Measurements from ENCODE around the gene SDHAF4.
"Not testable (repeated sequence)": the region's sequence is repeated elsewhere in the genome, so short reads cannot be mapped to it uniquely, and the experiment has no call there.

Gene SDHAF4

DNA sequence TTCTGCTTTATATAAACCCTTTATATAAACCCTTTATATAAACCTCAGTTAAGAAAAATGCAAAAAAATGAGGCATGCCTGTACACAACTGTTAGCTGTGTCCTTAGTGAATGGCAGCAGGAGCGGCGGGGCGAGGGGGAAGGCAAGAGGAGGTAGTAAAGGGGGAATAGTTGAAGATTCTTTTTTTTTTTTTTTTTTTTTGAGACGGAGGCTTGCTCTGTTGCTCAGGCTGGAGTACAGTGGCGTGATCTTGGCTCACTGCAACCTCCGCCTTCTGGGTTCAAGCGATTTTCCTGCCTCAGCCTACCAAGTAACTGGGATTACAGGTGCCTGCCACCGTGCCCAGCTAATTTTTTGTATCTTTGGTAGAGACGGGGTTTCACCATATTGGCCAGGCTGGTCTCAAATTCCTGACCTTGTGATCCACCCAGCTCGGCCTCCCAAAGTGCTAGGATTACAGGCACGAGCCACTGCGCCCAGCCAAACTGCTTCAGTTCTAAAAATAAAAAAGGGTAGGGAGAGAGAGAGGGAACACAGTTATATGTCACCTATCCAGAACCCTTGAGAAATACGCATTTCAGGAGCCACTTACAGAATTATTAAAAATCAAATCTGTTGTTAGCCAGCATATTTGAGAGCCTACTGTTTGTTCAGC lies 14.3 kb upstream of the SDHAF4 start:
- no CpG with 5 or more reads among the region's 13 CpGs for WGBS (ENCODE audit: extremely low coverage, insufficient coverage, insufficient read length)
- DNase-seq; H3K23ac ChIP-seq (ENCODE audit: low read length): not testable (repeated sequence)

DNA sequence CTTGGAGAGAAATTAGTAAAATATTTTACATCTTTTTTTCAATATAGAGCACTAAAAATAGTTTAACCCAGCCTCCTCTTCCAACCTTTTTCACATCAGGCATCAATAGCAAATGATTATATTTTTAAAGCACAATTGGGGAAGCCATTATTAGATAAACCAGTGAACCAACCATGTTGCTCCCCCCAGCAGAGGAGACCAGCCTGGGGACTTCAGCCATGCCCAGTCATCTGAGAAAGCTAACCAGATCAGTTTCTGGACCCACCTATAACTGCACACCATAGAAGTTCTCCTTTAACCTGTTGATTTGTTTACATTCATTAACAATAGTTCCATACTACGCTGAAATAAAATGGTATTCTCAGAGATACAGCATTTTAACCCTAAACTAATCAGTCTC lies 13.8 kb upstream of the SDHAF4 start:
- no peaks in the 10 kb centered on the region for H3K36me3 ChIP-seq (ENCODE audit: control insufficient read depth in 1 of 2, insufficient read depth in 2 of 2, low read length in 2 of 2)
- H3K27ac ChIP-seq (ENCODE audit: low read depth, low read length): no peak overlapping the region
- no peak overlapping the region for H2AK5ac ChIP-seq (ENCODE audit: low read length)
- H3K23ac ChIP-seq (ENCODE audit: low read length): no peak overlapping the region
- no peaks in the 10 kb centered on the region for H3K79me1 ChIP-seq (ENCODE audit: low read length)
- no peak overlapping the region for H2BK12ac ChIP-seq (ENCODE audit: low read length)
- H3K27me3 ChIP-seq (ENCODE audit: insufficient read depth, low read length): no peaks in the 10 kb centered on the region
- no peaks in the 10 kb centered on the region for H3K9me3 ChIP-seq (ENCODE audit: insufficient read depth, low read depth, low read length)
- no peak overlapping the region for H2AFZ ChIP-seq (ENCODE audit: insufficient read depth, low read length, poor library complexity)
- H3K4me1 ChIP-seq (ENCODE audit: control insufficient read depth in 1 of 2, insufficient read depth in 2 of 2, low read length in 2 of 2): no peaks in the 10 kb centered on the region
- no peak overlapping the region for H2BK5ac ChIP-seq (ENCODE audit: low read depth, low read length, poor library complexity)
- no peak overlapping the region for H3K14ac ChIP-seq (ENCODE audit: low read length)
- no peak overlapping the region for H4K91ac ChIP-seq (ENCODE audit: low read depth, low read length)
- DNase-seq: no peak
- no peak overlapping the region for H3K4me2 ChIP-seq (ENCODE audit: low read length)
- H4K12ac ChIP-seq (ENCODE audit: low read depth, low read length): no peak overlapping the region
- no peak overlapping the region for H3K9ac ChIP-seq (ENCODE audit: low read length)
- H3K4me3 ChIP-seq (ENCODE audit: low read depth, low read length): no peak overlapping the region
- WGBS (ENCODE audit: extremely low coverage, insufficient coverage, insufficient read length): no CpG with 5 or more reads among the region's 1 CpG
- H4K8ac ChIP-seq (ENCODE audit: low read depth, low read length): no peak overlapping the region
- no peak overlapping the region for H2BK120ac ChIP-seq (ENCODE audit: insufficient read depth, low read length, poor library complexity)
- H3K4ac ChIP-seq (ENCODE audit: low read depth, low read length): no peak overlapping the region
- no peak overlapping the region for H3K18ac ChIP-seq (ENCODE audit: low read length)
- no peaks in the 10 kb centered on the region for H3K79me2 ChIP-seq (ENCODE audit: control insufficient read depth, insufficient read depth, low read length, poor library complexity)

More for the DNA sequence above, 14.3 kb upstream of the SDHAF4 start:
- H3K27me3 ChIP-seq (ENCODE audit: insufficient read depth, low read length); H3K18ac ChIP-seq (ENCODE audit: low read length); H4K91ac ChIP-seq (ENCODE audit: low read depth, low read length); H4K12ac ChIP-seq (ENCODE audit: low read depth, low read length); H3K4me2 ChIP-seq (ENCODE audit: low read length); H3K4ac ChIP-seq (ENCODE audit: low read depth, low read length); H3K4me3 ChIP-seq (ENCODE audit: low read depth, low read length); H4K8ac ChIP-seq (ENCODE audit: low read depth, low read length); H3K79me1 ChIP-seq (ENCODE audit: low read length); H3K9ac ChIP-seq (ENCODE audit: low read length); H3K79me2 ChIP-seq (ENCODE audit: control insufficient read depth, insufficient read depth, low read length, poor library complexity); H3K36me3 ChIP-seq (ENCODE audit: control insufficient read depth in 1 of 2, insufficient read depth in 2 of 2, low read length in 2 of 2); H3K9me3 ChIP-seq (ENCODE audit: insufficient read depth, low read depth, low read length); H2AFZ ChIP-seq (ENCODE audit: insufficient read depth, low read length, poor library complexity); H3K4me1 ChIP-seq (ENCODE audit: control insufficient read depth in 1 of 2, insufficient read depth in 2 of 2, low read length in 2 of 2); H3K27ac ChIP-seq (ENCODE audit: low read depth, low read length); H2BK120ac ChIP-seq (ENCODE audit: insufficient read depth, low read length, poor library complexity); H3K14ac ChIP-seq (ENCODE audit: low read length); H2AK5ac ChIP-seq (ENCODE audit: low read length); H2BK5ac ChIP-seq (ENCODE audit: low read depth, low read length, poor library complexity); H2BK12ac ChIP-seq (ENCODE audit: low read length): not testable (repeated sequence)

DNA sequence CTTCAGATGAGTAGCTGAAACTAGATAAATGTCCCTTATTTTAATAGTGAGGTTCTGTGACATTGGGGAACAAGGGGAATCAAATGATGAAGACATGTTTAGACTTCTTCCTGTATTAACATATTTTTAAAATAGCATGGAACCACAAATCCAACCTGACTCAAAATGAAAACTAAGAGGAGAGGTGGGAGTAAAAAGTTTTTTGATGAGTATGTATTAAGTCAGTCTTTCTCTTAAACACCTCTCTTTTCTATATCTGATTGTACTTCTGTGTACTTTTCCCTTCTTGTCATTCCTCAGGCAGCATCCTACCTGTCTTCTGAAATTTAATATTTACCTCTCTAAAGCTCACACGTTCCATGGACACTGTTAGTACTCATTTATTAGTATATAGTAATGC lies 8.7 kb upstream of the SDHAF4 start:
- DNase-seq: no peak
- Histone ChIP-seq H3K23ac (ENCODE audit: low read length) (no peak overlapping the region), H3K9me3 (ENCODE audit: insufficient read depth, low read depth, low read length) (no peaks in the 10 kb centered on the region), H2BK5ac (ENCODE audit: low read depth, low read length, poor library complexity) (no peak overlapping the region), H3K14ac (ENCODE audit: low read length) (no peak overlapping the region), H3K79me1 (ENCODE audit: low read length) (no peaks in the 10 kb centered on the region), H2AK5ac (ENCODE audit: low read length) (no peak overlapping the region), H4K8ac (ENCODE audit: low read depth, low read length) (no peak overlapping the region), H3K9ac (ENCODE audit: low read length) (no peak overlapping the region), H3K4me1 (ENCODE audit: control insufficient read depth in 1 of 2, insufficient read depth in 2 of 2, low read length in 2 of 2) (peaks cover 0 to 1% of the 10 kb centered on the region in 2 experiments), H2BK120ac (ENCODE audit: insufficient read depth, low read length, poor library complexity) (no peak overlapping the region), H4K91ac (ENCODE audit: low read depth, low read length) (no peak overlapping the region), H3K27ac (ENCODE audit: low read depth, low read length) (no peak overlapping the region), H3K4me3 (ENCODE audit: low read depth, low read length) (no peak overlapping the region), H3K36me3 (ENCODE audit: control insufficient read depth in 1 of 2, insufficient read depth in 2 of 2, low read length in 2 of 2) (no peaks in the 10 kb centered on the region), H3K79me2 (ENCODE audit: control insufficient read depth, insufficient read depth, low read length, poor library complexity) (no peaks in the 10 kb centered on the region), H3K4me2 (ENCODE audit: low read length) (no peak overlapping the region), H3K18ac (ENCODE audit: low read length) (no peak overlapping the region), H2AFZ (ENCODE audit: insufficient read depth, low read length, poor library complexity) (no peak overlapping the region), H4K12ac (ENCODE audit: low read depth, low read length) (no peak overlapping the region), H2BK12ac (ENCODE audit: low read length) (no peak overlapping the region), H3K27me3 (ENCODE audit: insufficient read depth, low read length) (no peaks in the 10 kb centered on the region), H3K4ac (ENCODE audit: low read depth, low read length) (no peak overlapping the region)
- WGBS (ENCODE audit: extremely low coverage, insufficient coverage, insufficient read length): no CpG with 5 or more reads among the region's 1 CpG

- not testable (repeated sequence) for H3K4ac ChIP-seq (ENCODE audit: low read depth, low read length); H3K27ac ChIP-seq (ENCODE audit: low read depth, low read length); H3K9me3 ChIP-seq (ENCODE audit: insufficient read depth, low read depth, low read length); H3K79me1 ChIP-seq (ENCODE audit: low read length); H4K8ac ChIP-seq (ENCODE audit: low read depth, low read length); H3K4me3 ChIP-seq (ENCODE audit: low read depth, low read length); H2BK12ac ChIP-seq (ENCODE audit: low read length); H2BK120ac ChIP-seq (ENCODE audit: insufficient read depth, low read length, poor library complexity); DNase-seq; H3K79me2 ChIP-seq (ENCODE audit: control insufficient read depth, insufficient read depth, low read length, poor library complexity); H3K4me2 ChIP-seq (ENCODE audit: low read length); H3K36me3 ChIP-seq (ENCODE audit: control insufficient read depth in 1 of 2, insufficient read depth in 2 of 2, low read length in 2 of 2); H2AFZ ChIP-seq (ENCODE audit: insufficient read depth, low read length, poor library complexity); H3K27me3 ChIP-seq (ENCODE audit: insufficient read depth, low read length); H3K23ac ChIP-seq (ENCODE audit: low read length); H2AK5ac ChIP-seq (ENCODE audit: low read length); H4K91ac ChIP-seq (ENCODE audit: low read depth, low read length); H3K18ac ChIP-seq (ENCODE audit: low read length); H2BK5ac ChIP-seq (ENCODE audit: low read depth, low read length, poor library complexity); H3K9ac ChIP-seq (ENCODE audit: low read length); H4K12ac ChIP-seq (ENCODE audit: low read depth, low read length); H3K14ac ChIP-seq (ENCODE audit: low read length); H3K4me1 ChIP-seq (ENCODE audit: control insufficient read depth in 1 of 2, insufficient read depth in 2 of 2, low read length in 2 of 2)
- WGBS (ENCODE audit: extremely low coverage, insufficient coverage, insufficient read length): no CpG with 5 or more reads among the region's 2 CpGs
These were observed 4.3 kb upstream of the SDHAF4 start for GRCh38 chr6:70562401-70562800.
